Skin epidermis (tissue), 12 donors: ENCODE measurements around the gene FOXQ1.

Experiments
- H3K27ac ChIP-seq, 21 experiments: fragments of 200-600 bp; sonication (generic) in 11 of 21; one replicate each; pipeline ENCODE4 v1.5.0; 2020; ENCODE audit warnings: mild to moderate bottlenecking in 3 of 21, inconsistent platforms in 2 of 21, moderate library complexity in 2 of 21
- H3K4me3 ChIP-seq, 7 experiments: fragments of 200-600 bp; sonication (generic) in 2 of 7; one replicate each; pipeline ENCODE4 v1.5.0; 2020; ENCODE audit warnings: inconsistent platforms in 2 of 7, mild to moderate bottlenecking in 2 of 7, moderate library complexity in 1 of 7

The FOXQ1 gene

GRCh38 chr6:1311400-1312202 lies at the start of gene FOXQ1:
Gene FOXQ1, plus strand, starts transcription at chr6:1312098. Its CDS starts 607 bp downstream, at chr6:1312705.
- peak within 1 kb of the TSS; percentile 42 to 92 (median 81) for H3K27ac ChIP-seq
- H3K4me3 ChIP-seq, result peak within 1 kb of the TSS; percentile 36 to 49 (median 43)

DNA sequence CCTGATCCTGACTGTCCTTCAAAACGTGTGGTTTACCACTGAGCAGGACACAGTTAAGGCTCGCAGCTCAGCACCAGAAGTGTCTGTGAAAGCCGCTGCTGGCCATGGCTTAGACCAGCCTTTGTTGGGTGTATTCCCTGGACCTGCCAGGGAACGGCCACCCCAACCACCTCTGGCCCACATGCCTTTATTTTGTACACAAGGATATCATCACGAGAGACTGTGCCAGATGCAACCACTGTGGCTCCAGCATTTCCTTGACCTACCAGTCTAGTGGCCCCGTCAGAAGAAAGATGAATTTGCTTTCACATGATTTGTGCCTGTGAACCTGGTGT lies 49.2 kb upstream of the FOXQ1 start:
- H3K27ac ChIP-seq, result no peak overlapping the region
- no peak overlapping the region for H3K4me3 ChIP-seq

DNA sequence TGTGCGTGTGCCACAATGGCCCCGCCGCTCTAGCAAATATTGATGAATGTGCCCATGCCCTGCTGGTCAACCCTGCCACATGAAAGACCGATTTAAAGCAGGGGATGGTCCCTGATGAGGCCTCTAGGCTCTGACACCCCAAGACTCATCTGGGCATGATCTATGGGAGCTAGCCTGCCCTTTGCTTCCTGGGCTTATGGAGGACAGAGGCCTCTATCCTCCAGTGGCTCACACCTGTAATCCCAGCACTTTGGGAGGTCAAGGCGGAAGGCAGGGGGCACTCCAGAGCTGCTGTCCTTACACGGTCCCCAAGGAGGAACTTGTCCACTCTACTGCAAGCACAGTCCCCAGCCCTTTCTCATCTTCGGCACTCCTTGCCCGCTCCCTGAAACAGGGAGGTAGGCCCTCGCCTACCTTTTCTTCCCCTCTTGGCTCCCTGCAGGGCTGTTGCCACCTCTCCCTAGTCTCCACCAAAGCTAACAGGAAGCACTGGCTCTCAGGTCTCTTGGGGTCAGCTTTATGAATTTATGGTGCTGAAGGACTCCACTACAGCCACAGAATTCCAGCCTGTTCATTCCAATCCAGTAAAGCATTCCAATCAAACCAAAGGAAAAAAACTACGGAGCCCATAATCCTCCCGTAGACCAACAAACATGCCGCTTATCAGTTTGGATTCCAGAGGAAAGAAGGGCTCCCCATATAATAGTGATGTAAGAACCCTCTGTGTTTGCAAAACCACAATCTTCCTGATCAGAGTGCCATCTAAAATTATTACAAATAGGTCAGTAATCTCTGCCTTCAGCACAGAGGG lies 48.7 kb upstream of the FOXQ1 start:
- H3K27ac ChIP-seq, result no peak overlapping the region
- no peak overlapping the region for H3K4me3 ChIP-seq

- H3K4me3 ChIP-seq, result no peak overlapping the region
- no peak overlapping the region for H3K27ac ChIP-seq
Observed at GRCh38 chr6:1263850-1264377, 48.0 kb upstream of the FOXQ1 start.

DNA sequence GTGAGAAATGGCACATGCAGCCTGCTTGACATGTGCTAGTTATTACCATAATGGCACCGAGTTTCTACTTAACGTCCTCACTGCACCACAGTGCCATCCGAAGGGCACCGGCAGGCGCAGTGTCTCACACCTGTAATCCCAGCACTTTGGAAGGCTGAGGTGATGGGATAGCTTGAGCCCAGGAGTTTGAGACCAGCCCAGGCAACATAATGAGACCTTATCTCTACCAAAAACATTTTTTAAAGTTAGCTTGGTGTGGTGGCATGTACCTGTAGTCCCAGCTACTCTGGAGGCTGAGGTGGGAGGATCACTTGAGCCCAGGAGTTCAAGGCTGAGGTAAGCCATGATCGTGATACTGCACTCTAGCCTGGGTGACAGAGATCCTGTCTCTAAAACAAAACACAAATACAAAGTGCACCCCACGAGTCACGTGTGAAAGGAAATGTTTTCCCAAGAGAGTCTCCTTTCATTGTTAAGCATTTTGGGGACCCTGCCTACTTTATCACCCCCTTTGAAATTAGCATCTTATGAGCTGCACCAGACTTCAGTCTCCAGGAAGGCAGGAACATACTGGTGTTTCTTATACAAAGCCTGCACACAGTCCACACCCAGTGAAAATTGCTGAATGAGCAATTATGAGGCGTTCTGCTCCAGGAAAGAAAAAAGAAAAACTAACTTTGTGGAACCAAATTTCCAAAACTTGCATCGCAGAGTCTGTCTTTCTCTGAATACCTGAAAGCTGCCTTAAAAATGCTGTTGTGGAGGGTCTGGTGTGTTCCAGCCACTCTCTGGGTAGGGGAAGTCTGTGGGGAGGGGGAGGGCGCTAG lies 47.1 kb upstream of the FOXQ1 start:
- no peak overlapping the region for H3K4me3 ChIP-seq
- H3K27ac ChIP-seq, result no peak overlapping the region

DNA sequence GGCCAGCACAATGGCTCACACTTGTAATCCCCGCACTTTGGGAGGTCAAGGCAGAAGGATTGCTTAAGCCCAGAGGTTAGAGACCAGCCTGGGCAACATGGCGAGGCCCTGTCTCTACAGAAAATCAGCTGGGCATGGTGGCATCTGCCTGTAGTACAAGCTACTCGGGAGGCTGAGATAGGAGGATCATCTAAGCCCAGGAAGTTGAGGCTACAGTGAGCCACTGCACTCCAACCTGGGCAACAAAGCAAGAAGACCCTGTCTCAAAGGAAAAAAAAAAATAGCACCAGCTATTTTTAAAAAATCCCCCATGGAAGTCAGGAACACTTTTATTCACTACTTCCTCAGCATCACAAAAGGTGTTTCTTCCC lies 45.2 kb upstream of the FOXQ1 start:
- Histone ChIP-seq H3K4me3 (no peak overlapping the region), H3K27ac (no peak overlapping the region)

GRCh38 chr6:1267057-1267732 lies 44.7 kb upstream of the FOXQ1 start:
- no peak overlapping the region for H3K27ac ChIP-seq
- H3K4me3 ChIP-seq, result no peak overlapping the region

DNA sequence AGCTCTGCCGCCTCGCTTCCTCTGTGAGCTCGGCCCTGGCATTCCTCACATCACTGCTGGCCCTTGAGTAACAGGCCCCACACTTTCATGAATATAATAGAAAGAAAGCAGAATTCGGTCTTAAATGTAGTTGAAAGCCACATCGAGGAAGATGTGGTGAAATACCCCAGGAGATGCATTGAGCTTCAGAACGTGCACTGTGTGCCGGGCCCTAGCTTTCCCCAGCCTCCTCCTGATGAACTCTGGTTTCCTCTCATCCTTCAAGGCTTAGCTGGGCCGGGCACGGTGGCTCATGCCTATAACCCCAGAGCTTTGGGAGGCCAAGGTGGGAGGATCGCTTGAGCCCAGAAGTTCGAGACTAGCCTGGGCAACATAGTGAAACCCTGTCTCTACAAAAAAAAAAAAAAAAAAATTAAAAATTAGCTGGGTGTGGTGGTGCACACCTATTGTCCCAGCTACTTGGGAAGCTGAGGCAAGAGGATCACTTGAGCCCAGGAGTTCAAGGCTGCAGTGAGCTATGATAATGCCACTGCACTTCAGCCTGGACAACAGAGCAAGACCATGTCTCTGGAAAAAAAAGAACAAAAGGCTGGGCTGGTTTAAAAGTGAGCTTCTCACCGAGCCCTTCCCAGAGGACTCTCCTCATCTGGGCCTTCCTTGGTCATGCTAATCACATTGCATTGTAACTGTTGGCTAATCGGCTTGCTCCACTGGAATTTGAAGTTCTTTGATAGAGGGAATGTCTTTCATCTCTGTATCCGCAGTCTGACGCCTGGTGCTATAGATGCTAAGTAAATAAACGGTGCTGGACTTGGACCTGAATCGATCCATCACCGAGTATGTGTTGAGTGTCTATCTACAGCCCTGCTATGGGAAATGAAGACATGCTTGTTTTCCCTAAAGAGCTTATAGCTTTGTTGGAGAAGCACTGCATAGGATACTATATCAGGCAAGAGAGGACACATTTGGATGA lies 43.8 kb upstream of the FOXQ1 start:
- H3K27ac ChIP-seq, result no peak overlapping the region
- no peak overlapping the region for H3K4me3 ChIP-seq

DNA sequence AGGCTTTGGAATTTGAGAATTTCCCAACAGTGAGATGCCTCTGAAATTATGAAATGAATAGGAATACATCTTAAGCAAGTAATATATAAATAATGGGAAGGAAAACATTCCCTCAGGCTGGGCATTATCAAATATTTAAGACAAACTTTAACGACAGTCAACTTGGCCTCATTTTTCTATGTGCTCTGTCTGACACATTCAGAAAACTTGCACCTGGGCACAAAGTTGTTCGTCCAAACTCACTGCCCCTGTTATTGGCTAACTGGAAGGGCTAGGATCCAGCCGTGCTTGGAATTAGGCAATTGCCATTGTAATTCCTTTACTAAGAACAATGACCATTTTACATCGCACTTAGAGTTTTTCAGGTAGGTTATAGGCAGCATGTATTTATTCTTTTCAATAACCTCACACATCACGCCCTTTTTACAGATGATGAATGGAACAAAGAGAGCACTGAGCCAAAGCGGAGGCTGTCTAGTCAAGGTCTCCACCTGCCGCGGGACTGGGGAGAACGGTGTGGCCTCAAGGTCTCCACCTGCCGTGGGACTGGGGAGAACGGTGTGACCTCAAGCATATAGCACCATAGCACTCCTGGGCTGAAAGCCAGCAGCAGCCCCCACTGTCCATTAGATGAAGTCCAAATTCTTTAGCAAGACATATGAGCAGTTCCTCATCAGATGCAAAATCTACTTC lies 40.7 kb upstream of the FOXQ1 start:
- no peak overlapping the region for H3K27ac ChIP-seq
- no peak overlapping the region for H3K4me3 ChIP-seq

- Histone ChIP-seq H3K27ac (no peak overlapping the region), H3K4me3 (no peak overlapping the region)
Observed at GRCh38 chr6:1278061-1278720, 33.7 kb upstream of the FOXQ1 start.

GRCh38 chr6:1279065-1279464 lies 32.8 kb upstream of the FOXQ1 start:
- Histone ChIP-seq H3K4me3 (no peak overlapping the region), H3K27ac (peak overlapping the region in 1 of 21 experiments; percentile 29)

- Histone ChIP-seq H3K4me3 (no peak overlapping the region), H3K27ac (no peak overlapping the region)
Observed at GRCh38 chr6:1280666-1281300, 31.1 kb upstream of the FOXQ1 start.

GRCh38 chr6:1281746-1282145 lies 30.2 kb upstream of the FOXQ1 start:
- Histone ChIP-seq H3K27ac (no peak overlapping the region), H3K4me3 (no peak overlapping the region)

DNA sequence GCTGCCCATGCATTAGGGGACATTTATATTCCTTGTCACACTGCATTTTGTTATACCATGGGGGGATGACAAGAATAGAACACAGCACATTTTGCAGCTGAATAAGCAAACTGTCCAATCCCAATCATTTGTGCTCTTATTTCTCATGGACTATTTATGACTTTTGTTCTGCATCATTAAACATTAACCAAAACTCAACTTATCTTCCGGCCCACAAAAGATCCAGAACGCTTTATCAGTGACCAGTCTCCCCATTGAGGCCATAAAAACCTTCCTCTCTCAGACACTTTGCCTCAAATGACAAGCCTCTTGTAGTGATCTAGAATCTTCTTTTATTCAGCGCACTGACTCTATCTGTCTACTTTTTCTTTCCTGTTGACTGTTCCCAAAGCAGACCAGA lies 28.4 kb upstream of the FOXQ1 start:
- Histone ChIP-seq H3K27ac (no peak overlapping the region), H3K4me3 (no peak overlapping the region)

DNA sequence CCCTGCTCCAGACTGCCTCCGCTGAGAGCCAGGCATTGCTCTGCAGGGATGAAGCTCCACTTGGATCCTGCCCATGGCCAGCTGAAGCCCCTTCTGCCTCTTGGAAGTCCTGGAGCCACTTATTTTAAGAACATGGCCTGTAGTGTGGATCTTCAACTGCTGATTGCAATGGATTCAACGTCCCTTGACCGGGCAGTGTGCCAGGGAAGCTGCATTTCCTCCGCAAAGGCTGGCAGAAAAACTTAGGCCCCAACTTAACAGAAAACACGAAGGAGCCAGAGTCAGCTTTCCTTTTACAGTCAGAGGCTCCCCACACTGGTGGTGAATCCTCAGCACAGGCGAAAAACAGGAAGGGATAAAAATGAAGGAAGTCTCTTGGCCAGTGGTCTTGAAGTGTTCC lies 26.3 kb upstream of the FOXQ1 start:
- H3K4me3 ChIP-seq, result no peak overlapping the region
- H3K27ac ChIP-seq, result peak overlapping the region in 8 of 21 experiments; percentile 7 to 73 (median 59)

DNA sequence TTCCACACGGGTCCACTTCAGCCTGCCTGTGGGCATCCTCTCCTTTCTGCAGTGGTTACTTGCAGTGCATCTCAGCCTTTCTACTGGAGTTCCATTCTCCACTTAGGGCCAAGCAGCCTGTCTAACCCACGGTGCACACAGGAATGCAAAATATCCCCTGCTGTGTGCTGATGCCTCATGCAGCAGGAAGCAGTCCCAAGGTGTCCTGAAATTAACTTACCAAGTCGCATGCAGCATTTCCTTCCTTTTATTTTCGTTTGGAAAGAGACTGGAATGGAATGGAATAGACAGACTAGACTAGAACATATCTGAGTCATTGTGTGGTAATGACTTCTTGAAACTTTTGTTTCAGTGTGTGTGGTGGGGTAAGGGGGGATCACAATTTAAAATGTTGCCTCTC lies 25.9 kb upstream of the FOXQ1 start:
- peak overlapping the region in 8 of 21 experiments; percentile 17 to 84 (median 60) for H3K27ac ChIP-seq
- no peak overlapping the region for H3K4me3 ChIP-seq

DNA sequence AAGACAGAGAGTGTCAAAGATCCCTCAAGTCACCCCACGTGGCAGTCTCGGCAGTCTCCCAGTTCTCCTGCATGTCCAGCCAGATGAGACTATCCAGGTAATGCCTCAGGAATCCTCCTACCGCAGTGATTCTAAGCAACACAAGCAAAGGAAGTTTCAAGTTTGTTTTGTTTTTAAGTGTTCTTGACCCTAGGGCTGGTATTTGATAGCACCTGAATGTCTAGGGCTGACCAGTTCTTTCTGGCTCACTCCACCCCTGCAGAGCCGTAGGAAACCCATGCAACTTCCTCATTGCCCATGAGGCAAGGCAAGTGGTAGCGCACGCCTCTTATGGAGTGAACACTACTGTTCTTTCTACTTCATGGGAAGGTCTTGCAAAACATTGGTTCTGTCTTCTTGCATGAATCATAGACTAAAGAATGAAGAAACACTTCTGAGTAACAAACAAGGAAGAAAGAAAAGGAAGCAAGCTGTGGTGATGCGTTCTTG lies 24.8 kb upstream of the FOXQ1 start:
- peak overlapping the region in 12 of 21 experiments; percentile 1 to 84 (median 44) for H3K27ac ChIP-seq
- no peak overlapping the region for H3K4me3 ChIP-seq
